Measurements from ENCODE around the gene ETV6.

DNA sequence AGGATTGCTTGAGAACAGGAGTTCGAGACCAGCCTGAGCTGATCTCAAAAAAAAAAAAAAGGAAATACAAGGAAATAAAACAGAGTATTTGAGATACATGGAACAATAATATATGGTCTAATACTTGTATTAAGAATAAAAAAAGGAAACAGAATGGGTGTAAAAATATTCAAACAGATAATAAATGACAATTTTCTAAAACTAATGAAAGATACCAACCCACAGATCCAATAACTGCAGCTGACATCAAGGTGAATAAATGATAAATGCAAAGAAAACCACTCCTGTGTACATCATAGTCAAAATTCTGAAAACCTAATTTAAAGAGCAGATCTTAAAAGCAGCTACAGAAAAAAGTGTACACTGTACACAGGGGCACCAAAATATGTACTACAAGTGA lies 4.1 kb upstream of the ETV6 start:
- TF ChIP-seq, protein P1, sequence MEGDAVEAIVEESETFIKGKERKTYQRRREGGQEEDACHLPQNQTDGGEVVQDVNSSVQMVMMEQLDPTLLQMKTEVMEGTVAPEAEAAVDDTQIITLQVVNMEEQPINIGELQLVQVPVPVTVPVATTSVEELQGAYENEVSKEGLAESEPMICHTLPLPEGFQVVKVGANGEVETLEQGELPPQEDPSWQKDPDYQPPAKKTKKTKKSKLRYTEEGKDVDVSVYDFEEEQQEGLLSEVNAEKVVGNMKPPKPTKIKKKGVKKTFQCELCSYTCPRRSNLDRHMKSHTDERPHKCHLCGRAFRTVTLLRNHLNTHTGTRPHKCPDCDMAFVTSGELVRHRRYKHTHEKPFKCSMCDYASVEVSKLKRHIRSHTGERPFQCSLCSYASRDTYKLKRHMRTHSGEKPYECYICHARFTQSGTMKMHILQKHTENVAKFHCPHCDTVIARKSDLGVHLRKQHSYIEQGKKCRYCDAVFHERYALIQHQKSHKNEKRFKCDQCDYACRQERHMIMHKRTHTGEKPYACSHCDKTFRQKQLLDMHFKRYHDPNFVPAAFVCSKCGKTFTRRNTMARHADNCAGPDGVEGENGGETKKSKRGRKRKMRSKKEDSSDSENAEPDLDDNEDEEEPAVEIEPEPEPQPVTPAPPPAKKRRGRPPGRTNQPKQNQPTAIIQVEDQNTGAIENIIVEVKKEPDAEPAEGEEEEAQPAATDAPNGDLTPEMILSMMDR (conservative IDR thresholded peaks at IDR 0.05; ENCODE audit: low read length), result no peak
- no peak for TF ChIP-seq EZH2phosphoT487 (IDR thresholded peaks at IDR 0.05; ENCODE audit: borderline replicate concordance)
